K562 (cell line): ENCODE results near the gene NAIF1. TPM values are rescaled to one million over a fixed set of nuclear protein-coding genes. Genes with fewer than 3 reads are reported as not detected.

ENCODE experiments used
- FOXK1 ChIP-seq: sonication (generic); formaldehyde crosslinking; IDR thresholded peaks from 2 replicates; pipeline ENCODE4 v1.8.0; 2022; ENCODE audit warnings: missing genetic modification reagents, mild to moderate bottlenecking, borderline replicate concordance
- MCM5 ChIP-seq: fragments of 450-650 bp; IDR thresholded peaks from 2 replicates; pipeline ENCODE4 v1.6.1; 2016; ENCODE audit warnings: low read depth
- PHB2 ChIP-seq: fragments of 450-650 bp; IDR thresholded peaks from 2 replicates; pipeline ENCODE4 v1.6.1; 2017; ENCODE audit warnings: low read depth
- STAG1 ChIP-seq: sonication (generic); formaldehyde crosslinking; IDR thresholded peaks from 2 replicates; pipeline ENCODE4 v1.5.0; 2020; ENCODE audit warnings: missing genetic modification reagents, borderline replicate concordance
- TEAD4 ChIP-seq, 2 experiments: sonication (generic) in 1 of 2; formaldehyde crosslinking in 1 of 2; IDR thresholded peaks; 2 replicates each; pipeline versions ENCODE4 v1.6.1 to v1.8.0; 2012 to 2022; ENCODE audit warnings: borderline replicate concordance in 1 of 2, inconsistent platforms in 1 of 2, low read length in 1 of 2, mild to moderate bottlenecking in 1 of 2, missing genetic modification reagents in 1 of 2
- ZNF3 ChIP-seq: fragments of 250-450 bp; sonication (Bioruptor Pico); IDR thresholded peaks from 2 replicates; pipeline ENCODE4 v1.5.0; 2021; ENCODE audit warnings: mild to moderate bottlenecking, moderate library complexity
- polyA plus RNA-seq, 8 experiments: library from polyadenylated mRNA; depleted of rRNA in 4 of 8; stranded (reverse) in 5 of 8; unstranded in 3 of 8; fragments of >200 nt; fragmentation: Nextera tagmentation in 2 of 8; fragmentation: Illumina TruSeq in 1 of 8; extraction: Ambion mirVana in 2 of 8; extraction: Trizol in 1 of 8; gene quantifications; 2 replicates each; pipeline versions ENCODE4 v1.2.1 to v1.2.3, GENCODE V29; 2011 to 2014; ENCODE audit warnings: inconsistent platforms in 1 of 8, missing spikeins in 1 of 8
- total RNA-seq, 7 experiments: library from RNA; depleted of rRNA in 6 of 7; stranded (reverse); fragments of >200 nt in 6 of 7; fragmentation: Illumina TruSeq in 2 of 7; extraction: Trizol in 2 of 7; gene quantifications; 2 replicates each; pipeline versions ENCODE4 v1.2.1 to v1.2.3, GENCODE V29; 2011 to 2021; ENCODE audit warnings: low replicate concordance in 1 of 7
- TF ChIP-seq, protein P1 (sequence below), 2 experiments: IDR thresholded peaks in 1 of 2; conservative IDR thresholded peaks in 1 of 2; 2 replicates each; pipeline ENCODE4 v1.6.1; 2016; ENCODE audit warnings: low read depth in 2 of 2, mild to moderate bottlenecking in 1 of 2, missing compliant biosample characterization in 1 of 2, missing genetic modification characterization in 1 of 2, moderate library complexity in 1 of 2
- TF ChIP-seq, protein P2 (sequence below): fragments of 250-450 bp; sonication (Bioruptor Pico); IDR thresholded peaks from 2 replicates; pipeline ENCODE4 v1.5.0; 2021; ENCODE audit warnings: mild to moderate bottlenecking, moderate library complexity
- TF ChIP-seq, protein P3 (sequence below): sonication (generic); formaldehyde crosslinking; IDR thresholded peaks from 2 replicates; pipeline ENCODE4 v1.8.0; 2022; ENCODE audit warnings: mild to moderate bottlenecking, missing genetic modification reagents
- TF ChIP-seq, protein P4 (sequence below): fragments of 250-450 bp; sonication (Bioruptor Pico); IDR thresholded peaks from 2 replicates; pipeline ENCODE4 v1.8.0; 2022; ENCODE audit warnings: moderate library complexity, mild to moderate bottlenecking, inconsistent platforms
- TF ChIP-seq, protein P5 (sequence below): IDR thresholded peaks from 2 replicates; pipeline ENCODE4 v1.6.1; 2011; ENCODE audit not compliant: insufficient read length; ENCODE audit errors: extremely low read depth
- TF ChIP-seq, protein P6 (sequence below): sonication (generic); formaldehyde crosslinking; IDR thresholded peaks from 2 replicates; pipeline ENCODE4 v1.8.0; 2022; ENCODE audit warnings: missing genetic modification reagents, mild to moderate bottlenecking, borderline replicate concordance

Gene NAIF1
- total and polyA plus RNA-seq, 9 of the 15 experiments (the other 6 are each of a cell fraction or from before 2014, with no cell fraction given): 4.8 to 26.6 (median 17.2) TPM

DNA sequence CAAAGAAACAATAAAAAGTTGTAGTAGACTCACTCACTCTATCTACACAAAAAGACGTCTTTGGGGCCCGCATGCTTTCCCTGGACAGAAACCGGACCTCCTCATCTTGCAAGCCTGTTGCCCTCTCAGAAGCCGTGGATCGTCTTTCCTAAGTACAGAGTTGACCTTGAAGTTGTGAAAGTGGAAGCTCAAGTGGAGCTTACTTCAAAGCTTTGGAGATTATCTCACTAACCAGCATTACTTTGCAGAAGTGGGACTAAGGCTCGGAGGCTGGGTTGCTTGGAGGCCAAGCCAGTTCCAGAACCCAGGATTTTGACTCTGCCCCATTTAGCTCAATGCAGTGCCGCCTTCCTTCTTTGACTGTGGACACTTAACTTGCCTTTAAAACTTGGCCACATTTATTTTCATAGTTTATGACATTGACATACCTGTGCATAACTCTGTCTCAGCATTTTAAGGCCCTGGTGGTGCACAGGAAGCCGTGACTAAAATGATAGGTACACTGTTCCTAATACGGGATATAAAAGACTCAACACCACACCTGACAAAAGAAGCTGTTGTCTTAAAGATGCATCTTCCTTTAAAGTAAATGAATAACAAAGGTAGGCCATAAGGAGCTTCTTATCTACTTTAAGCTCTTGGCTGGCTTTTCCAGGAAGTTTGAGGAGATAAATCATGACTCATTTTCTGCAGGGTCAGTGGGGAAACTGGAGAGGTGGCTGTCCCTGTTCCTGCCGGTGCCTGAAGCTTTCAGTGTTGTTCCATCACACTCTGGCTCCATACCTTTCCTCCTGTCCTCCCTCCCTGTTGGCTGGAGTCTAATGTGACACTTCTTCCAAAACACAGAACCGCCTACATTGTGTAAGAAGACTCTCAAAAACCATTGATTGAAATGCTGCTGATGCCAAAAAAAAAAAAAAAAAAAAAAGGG is 11.6 kb upstream of the NAIF1 start (continued):
- TF ChIP-seq, protein P1, sequence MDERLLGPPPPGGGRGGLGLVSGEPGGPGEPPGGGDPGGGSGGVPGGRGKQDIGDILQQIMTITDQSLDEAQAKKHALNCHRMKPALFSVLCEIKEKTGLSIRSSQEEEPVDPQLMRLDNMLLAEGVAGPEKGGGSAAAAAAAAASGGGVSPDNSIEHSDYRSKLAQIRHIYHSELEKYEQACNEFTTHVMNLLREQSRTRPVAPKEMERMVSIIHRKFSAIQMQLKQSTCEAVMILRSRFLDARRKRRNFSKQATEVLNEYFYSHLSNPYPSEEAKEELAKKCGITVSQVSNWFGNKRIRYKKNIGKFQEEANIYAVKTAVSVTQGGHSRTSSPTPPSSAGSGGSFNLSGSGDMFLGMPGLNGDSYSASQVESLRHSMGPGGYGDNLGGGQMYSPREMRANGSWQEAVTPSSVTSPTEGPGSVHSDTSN (CRISPR knock-in tag; IDR thresholded peaks at IDR 0.05; ENCODE audit: low read depth): no peak
- TF ChIP-seq, protein P1 (tag; conservative IDR thresholded peaks at IDR 0.05; ENCODE audit: low read depth): peak; percentile 85
- TF ChIP-seq TEAD4 (IDR thresholded peaks at IDR 0.05; ENCODE audit: low read length) (peak; percentile 86), TEAD4 (CRISPR knock-in tag; IDR thresholded peaks at IDR 0.05; ENCODE audit: borderline replicate concordance) (no peak), PHB2 (no peak), STAG1 (CRISPR knock-in tag) (no peak), MCM5 (no peak), ZNF3 (no peak), FOXK1 (no peak)
- TF ChIP-seq, protein P2, sequence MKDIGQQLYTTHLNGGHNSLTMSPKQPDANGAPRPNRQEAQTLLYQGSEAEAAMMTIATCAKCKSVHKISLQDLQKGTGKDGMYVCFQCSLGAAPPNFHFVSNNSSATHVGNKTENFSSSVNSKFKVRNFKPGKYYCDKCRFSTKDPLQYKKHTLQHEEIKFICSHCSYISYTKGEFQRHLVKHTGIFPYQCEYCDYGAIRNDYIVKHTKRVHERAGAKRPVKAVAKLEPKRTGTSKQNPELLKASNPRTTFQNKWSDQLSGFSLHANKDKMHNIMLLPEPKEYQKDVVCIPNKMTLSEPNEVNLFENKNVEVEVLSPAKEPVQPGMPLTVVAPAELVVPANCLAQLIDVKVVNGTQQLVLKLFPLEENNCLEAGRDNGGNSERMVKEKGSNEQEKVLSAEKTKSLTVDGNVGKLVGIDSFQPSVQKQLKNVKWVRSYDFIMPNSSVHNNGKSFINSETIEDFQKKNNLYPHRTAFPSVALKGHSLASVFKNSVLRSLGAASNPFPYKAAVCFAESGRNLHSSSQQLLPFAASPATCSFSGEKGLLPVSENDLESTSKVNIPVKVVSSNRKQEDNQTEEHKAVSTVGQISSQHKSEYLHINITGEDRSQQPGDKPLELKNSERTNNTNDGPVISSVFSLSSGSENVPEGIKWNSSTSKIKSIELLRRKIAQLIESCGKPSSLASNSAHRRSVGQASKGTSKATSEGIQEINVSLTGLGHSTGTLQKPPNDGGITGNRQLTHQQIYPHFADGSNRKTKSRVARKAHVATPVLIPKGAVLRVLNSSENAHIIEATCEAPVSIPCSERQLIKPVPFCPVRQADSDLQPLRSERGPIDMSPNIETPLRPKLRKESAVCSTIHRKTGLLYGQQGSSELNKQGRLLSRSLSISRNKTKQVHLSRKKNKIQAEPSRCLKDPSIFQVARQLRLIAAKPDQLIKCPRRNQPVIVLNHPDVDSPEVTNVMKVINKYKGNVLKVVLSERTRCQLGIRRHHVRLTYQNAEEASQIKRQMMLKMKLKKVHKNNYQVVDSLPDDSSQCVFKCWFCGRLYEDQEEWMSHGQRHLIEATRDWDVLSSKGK: no peak
- TF ChIP-seq, protein P3, sequence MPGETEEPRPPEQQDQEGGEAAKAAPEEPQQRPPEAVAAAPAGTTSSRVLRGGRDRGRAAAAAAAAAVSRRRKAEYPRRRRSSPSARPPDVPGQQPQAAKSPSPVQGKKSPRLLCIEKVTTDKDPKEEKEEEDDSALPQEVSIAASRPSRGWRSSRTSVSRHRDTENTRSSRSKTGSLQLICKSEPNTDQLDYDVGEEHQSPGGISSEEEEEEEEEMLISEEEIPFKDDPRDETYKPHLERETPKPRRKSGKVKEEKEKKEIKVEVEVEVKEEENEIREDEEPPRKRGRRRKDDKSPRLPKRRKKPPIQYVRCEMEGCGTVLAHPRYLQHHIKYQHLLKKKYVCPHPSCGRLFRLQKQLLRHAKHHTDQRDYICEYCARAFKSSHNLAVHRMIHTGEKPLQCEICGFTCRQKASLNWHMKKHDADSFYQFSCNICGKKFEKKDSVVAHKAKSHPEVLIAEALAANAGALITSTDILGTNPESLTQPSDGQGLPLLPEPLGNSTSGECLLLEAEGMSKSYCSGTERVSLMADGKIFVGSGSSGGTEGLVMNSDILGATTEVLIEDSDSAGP (CRISPR knock-in tag): no peak
- TF ChIP-seq, protein P4, sequence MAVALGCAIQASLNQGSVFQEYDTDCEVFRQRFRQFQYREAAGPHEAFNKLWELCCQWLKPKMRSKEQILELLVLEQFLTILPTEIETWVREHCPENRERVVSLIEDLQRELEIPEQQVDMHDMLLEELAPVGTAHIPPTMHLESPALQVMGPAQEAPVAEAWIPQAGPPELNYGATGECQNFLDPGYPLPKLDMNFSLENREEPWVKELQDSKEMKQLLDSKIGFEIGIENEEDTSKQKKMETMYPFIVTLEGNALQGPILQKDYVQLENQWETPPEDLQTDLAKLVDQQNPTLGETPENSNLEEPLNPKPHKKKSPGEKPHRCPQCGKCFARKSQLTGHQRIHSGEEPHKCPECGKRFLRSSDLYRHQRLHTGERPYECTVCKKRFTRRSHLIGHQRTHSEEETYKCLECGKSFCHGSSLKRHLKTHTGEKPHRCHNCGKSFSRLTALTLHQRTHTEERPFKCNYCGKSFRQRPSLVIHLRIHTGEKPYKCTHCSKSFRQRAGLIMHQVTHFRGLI (CRISPR knock-in tag): no peak
- TF ChIP-seq, protein P5, sequence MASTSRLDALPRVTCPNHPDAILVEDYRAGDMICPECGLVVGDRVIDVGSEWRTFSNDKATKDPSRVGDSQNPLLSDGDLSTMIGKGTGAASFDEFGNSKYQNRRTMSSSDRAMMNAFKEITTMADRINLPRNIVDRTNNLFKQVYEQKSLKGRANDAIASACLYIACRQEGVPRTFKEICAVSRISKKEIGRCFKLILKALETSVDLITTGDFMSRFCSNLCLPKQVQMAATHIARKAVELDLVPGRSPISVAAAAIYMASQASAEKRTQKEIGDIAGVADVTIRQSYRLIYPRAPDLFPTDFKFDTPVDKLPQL: no peak
- TF ChIP-seq, protein P6, sequence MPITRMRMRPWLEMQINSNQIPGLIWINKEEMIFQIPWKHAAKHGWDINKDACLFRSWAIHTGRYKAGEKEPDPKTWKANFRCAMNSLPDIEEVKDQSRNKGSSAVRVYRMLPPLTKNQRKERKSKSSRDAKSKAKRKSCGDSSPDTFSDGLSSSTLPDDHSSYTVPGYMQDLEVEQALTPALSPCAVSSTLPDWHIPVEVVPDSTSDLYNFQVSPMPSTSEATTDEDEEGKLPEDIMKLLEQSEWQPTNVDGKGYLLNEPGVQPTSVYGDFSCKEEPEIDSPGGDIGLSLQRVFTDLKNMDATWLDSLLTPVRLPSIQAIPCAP: no peak
